K562 (cell line): ENCODE measurements around the gene PRKCG.

Experiments
- RAD51 ChIP-seq: fragments of 450-650 bp; IDR thresholded peaks from 2 replicates; pipeline ENCODE4 v1.7.1; 2016; ENCODE audit warnings: low read depth, mild to moderate bottlenecking, borderline replicate concordance
- SOX6 ChIP-seq: fragments of 450-650 bp; IDR thresholded peaks from 2 replicates; pipeline ENCODE4 v1.6.1; 2014; ENCODE audit warnings: mild to moderate bottlenecking
- ZNF263 ChIP-seq: sonication (generic); formaldehyde crosslinking; IDR thresholded peaks from 2 replicates; pipeline ENCODE4 v1.8.0; 2022; ENCODE audit warnings: mild to moderate bottlenecking, missing genetic modification reagents, borderline replicate concordance

DNA sequence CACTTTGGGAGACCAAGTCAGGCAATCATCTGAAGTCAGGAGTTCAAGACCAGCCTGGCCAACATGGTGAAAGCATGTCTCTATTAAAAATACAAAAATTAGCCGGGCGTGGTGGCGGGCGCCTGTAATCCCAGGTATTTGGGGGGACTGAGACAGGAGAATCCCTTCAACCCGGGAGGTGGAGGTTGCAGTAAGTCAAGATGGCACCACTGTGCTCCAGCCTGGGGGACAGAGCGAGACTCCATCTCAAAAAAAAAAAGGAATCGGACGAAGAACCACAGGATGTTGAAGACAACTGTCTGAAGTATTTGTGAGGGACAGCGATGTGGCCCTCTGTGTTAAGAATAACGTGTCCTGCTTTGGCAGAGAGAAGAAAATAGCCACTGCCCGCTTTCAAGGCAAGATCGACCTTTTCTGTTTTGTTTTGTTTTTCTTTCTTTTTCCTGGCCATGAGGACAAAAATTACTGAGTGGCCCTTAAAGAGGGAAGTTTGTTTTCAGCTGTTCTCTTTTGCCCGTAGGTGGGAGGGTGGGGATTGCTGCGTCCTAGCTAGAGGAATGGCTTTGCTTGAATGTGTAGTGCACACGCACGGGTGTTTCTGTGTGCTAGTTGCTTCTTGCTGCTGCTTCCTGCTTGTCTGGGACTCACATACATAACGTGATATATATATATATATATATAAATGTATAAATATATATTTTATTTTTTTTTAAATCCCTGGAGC is 6.2 kb upstream of the PRKCG start:
- no peak for TF ChIP-seq ZNF263
- TF ChIP-seq SOX6, result no peak
- no peak for TF ChIP-seq RAD51
